ENCODE results near the gene FAT2.

FAT2 gene

DNA sequence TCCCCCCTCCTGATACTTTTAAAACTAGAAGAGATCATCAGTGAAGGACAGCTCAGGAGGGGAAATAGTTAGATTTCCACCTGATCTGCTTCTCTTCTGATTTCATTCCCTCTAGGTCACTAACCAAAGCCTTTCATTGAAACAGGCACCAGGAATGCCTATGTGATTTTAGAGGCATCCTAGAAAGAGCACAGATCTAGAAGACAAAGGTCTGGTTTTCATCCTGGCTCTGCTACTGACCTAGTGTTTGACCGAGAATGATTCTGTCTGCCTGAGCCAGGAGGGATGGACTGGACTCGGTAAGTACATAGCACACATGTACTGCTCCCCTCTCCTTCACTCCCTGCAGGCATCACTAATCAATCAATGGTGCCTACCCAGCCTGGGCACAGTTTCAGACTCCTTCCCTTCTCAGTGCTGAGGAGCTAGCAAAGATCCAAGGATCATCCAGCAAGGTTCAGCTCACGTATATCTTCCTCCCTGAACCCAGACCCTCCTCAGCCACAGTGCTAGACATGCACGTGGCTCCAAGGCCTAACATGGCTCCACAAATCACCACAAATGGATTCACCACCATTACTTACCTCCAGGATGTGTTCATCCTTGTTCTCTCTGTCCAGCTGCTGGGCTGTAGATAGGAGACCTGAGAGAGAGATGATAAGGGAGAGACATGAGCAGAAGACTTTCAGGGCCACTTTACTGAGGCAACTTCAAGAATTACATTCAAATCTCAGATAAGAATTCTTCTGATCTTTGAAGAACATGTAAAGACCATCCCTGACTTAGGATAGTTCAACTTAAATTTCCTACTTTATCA lies 35.2 kb downstream of the FAT2 start:
- DNase-seq = no peak

DNA sequence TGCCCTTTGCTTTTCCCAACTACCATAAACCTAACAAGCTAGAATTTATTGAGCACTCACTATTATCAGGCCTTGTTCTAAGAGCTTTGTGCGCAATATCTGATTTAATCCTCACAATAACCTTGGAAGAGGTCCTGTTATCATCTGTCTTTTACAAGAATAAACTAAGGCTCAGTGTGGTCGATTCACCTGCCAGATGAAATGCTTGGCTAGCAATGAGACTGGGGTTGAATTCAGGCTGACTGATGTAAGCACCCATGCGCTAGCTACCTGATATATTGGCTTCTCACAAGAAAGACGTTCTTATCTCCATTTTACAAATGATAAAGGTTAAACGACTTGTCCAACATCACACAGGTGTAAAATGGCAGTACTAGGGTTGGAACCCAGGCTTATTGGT lies 37.4 kb downstream of the FAT2 start:
- DNase-seq = no peak

DNA sequence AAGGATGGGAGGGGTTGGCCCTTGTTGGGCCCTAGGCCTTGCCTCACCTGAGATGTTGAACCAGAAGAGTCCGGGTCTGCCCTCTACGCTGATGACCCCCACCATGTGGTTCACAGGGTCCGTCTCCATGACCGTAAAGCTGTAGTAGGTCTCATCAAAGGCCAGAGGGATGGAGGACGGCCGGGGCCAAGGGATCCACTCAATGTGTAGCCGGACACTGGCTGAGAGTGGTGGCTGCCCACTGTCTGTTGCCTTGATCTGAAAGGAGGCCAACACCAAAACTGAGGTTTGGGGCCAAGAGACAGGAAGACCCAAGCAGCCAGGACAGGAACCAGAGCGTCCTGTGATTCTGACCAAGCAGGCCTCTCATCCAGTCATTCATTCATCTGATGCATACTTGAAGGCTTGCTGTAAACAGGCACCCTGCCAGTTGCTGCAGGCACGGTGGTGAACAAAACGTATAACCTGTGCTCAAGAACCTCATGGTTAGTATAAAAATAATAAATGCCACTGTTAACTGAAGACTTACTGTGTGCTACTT lies 37.9 kb downstream of the FAT2 start:
- DNase-seq = no peak

DNA sequence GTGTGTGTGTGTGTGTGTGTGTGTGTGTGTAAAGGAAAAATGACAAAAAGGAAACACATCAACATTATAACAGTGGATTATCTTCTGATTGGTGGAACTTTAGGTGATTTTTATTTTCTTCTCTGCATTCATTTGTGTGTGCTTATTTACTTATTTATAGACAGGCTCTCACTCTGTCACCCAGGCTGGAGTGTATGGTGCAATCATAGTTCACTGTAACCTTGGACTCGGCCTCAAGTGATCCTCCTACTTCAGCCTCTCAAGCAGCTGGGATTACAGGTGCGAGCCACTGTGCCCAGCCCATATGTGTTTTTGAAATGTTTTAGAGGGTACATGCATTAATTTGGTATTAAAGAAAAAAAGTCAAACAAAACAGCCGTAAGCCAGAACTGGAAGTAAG lies 39.1 kb downstream of the FAT2 start:
- no peak for DNase-seq

DNA sequence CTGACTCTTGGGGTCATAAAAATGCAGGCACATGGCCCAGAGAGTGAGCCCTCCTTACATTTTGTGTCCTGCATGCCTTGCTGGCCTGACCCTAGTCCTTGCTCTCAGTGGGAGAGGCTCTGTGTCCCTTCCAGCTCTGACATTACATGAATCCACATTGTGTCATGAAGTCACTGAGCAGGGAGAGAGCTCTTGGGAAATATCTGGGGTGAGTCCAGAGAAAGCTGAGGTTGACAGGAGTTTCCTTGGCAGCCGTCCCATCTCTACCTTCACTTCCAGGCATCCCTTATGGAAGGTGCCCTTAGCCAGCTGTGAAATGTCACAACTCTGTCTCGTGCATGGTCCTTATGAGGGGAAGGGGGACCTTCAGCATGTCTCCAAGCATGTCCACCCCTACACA lies 41.0 kb downstream of the FAT2 start:
- DNase-seq = no peak

DNA sequence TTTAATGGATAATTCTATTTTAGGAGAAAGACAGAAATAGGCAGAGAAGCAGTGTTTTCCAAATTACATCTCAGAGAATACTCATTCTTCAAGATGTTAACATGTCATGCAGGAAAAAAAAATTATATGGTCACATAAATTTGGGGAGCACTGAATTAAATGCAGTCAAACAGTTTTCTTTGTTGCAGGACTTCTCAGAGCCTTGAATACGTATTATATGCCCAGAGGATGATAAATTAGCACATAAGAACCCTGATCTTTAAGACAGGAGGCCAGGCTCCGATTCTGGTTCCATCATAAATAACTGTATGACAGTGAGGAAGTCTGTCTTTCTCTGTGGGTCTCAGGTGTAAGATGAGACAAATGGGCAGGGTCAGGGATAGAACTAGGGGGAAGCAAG lies 41.4 kb downstream of the FAT2 start:
- no peak for DNase-seq

DNA sequence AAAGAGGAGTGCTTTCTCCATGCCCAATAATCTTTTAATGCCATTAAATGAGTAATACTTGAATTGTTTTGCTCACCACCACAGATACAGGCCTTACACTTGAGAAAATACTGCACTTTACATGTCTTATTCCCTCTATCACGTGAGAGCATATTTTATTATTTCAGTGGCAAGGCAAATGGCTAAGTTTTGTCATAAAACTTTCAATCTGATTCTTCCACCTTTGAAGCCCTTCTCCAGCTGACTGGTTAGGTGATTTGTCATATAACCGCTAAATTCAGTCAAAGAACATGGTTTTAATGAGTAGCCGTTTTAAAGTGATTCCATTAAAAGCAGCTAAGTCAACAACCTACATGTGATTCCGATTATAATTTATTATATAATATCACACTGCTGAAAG lies 43.8 kb downstream of the FAT2 start:
- no peak for DNase-seq

DNA sequence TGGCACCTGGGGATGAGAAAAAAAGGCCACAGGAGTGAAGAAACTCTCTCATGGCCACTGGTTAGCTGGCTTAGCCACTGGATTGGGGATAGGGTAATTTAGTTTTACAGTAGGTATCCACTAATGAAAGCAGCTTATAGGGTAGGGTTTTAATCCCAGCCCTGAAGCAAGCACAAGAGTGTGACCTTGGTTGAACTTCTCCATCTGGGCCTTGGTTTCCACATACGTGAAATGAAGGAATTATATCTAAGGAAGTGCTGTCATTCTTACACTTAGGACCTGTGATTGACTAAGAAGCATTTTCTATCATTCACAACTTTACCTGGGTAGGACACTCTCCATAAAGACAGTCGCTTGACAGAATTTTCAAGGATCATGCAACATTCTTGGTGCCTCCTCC lies 49.6 kb downstream of the FAT2 start:
- DNase-seq = no peak
